Activated CD8-positive, alpha-beta memory T cell treated with anti-CD3 and anti-CD28 coated beads for 24 hours (primary cell): Measurements from ENCODE around the gene PDSS2.
"Not testable (repeated sequence)": the region's sequence is repeated elsewhere in the genome, so short reads cannot be mapped to it uniquely, and the experiment has no call there.

ENCODE experiments used
- DNase-seq: peaks from one replicate; pipeline ENCODE4 v3.0.0-alpha.2; 2020

Gene PDSS2

GRCh38 chr6:107144666-107145065 lies 314.7 kb downstream of the PDSS2 start:
- no peak for DNase-seq

GRCh38 chr6:107144014-107144413 lies 315.4 kb downstream of the PDSS2 start:
- DNase-seq: no peak

- no peak for DNase-seq
Measured at GRCh38 chr6:107140581-107140980, 318.8 kb downstream of the PDSS2 start.

- DNase-seq: not testable (repeated sequence)
Measured at GRCh38 chr6:107136324-107136723, 323.0 kb downstream of the PDSS2 start.

- not testable (repeated sequence) for DNase-seq
Measured at GRCh38 chr6:107135048-107135680, 324.2 kb downstream of the PDSS2 start.

- peak; percentile 60 for DNase-seq
Measured at GRCh38 chr6:107132330-107132954, 326.9 kb downstream of the PDSS2 start.

- no peak for DNase-seq
Measured at GRCh38 chr6:107129370-107129925, 329.9 kb downstream of the PDSS2 start.

- no peak for DNase-seq
Measured at GRCh38 chr6:107128577-107128976, 330.8 kb downstream of the PDSS2 start.

GRCh38 chr6:107128175-107128574 lies 331.2 kb downstream of the PDSS2 start:
- DNase-seq: no peak

- peak; percentile 47 for DNase-seq
Measured at GRCh38 chr6:107125771-107126170, 333.6 kb downstream of the PDSS2 start.

- peak; percentile 35 for DNase-seq
Measured at GRCh38 chr6:107124934-107125348, 334.4 kb downstream of the PDSS2 start.

- no peak for DNase-seq
Measured at GRCh38 chr6:107123501-107123900, 335.9 kb downstream of the PDSS2 start.

- DNase-seq: peak; percentile 13
Measured at GRCh38 chr6:107122748-107123147, 336.6 kb downstream of the PDSS2 start.

- peak; percentile 32 for DNase-seq
Measured at GRCh38 chr6:107121964-107122495, 337.3 kb downstream of the PDSS2 start.

- DNase-seq: no peak
Measured at GRCh38 chr6:107121266-107121665, 338.1 kb downstream of the PDSS2 start.

GRCh38 chr6:107120404-107120803 lies 339.0 kb downstream of the PDSS2 start:
- DNase-seq: no peak

GRCh38 chr6:107118976-107119375 lies 340.4 kb downstream of the PDSS2 start:
- no peak for DNase-seq

- DNase-seq: not testable (repeated sequence)
Measured at GRCh38 chr6:107118540-107118939, 340.8 kb downstream of the PDSS2 start.

- DNase-seq: no peak
Measured at GRCh38 chr6:107116931-107117330, 342.4 kb downstream of the PDSS2 start.

GRCh38 chr6:107116328-107116892 lies 343.0 kb downstream of the PDSS2 start:
- peak; percentile 65 for DNase-seq

- peak; percentile 79 for DNase-seq
Measured at GRCh38 chr6:107115695-107116327, 343.6 kb downstream of the PDSS2 start.

GRCh38 chr6:107114926-107115694 lies 344.3 kb downstream of the PDSS2 start, which contains the start of gene BEND3:
Gene BEND3, minus strand, starts transcription at chr6:107115515. Its CDS starts 16,230 bp downstream, at chr6:107099285.
- DNase-seq: peak; percentile 79
